ENCODE results near the gene GSN. TPM values are rescaled to one million over a fixed set of nuclear protein-coding genes. Genes with fewer than 3 reads are reported as not detected.

Gene GSN
- total and polyA plus RNA-seq, 9 of the 15 experiments (the other 6 are each of a cell fraction or from before 2014, with no cell fraction given): 0.39 to 16.6 (median 8.2) TPM

GRCh38 chr9:121294151-121294743 is 26.3 kb downstream of the GSN start:
- TF ChIP-seq FOXJ2 (tag; IDR thresholded peaks at IDR 0.05) (no peak), ZKSCAN1 (IDR thresholded peaks at IDR 0.05; ENCODE audit: low read depth, low read length) (no peak), BDP1 (IDR thresholded peaks at IDR 0.05; ENCODE audit: insufficient read depth, insufficient read length) (no peak), CBFA2T2 (conservative IDR thresholded peaks at IDR 0.05) (no peak), ZNF3 (CRISPR knock-in tag; IDR thresholded peaks at IDR 0.05) (no peak), RHOXF2B (CRISPR knock-in tag; conservative IDR thresholded peaks at IDR 0.05) (no peak), MED1 (CRISPR knock-in tag; IDR thresholded peaks at IDR 0.05; ENCODE audit: borderline replicate concordance) (no peak), MCM3 (IDR thresholded peaks at IDR 0.05) (no peak), HDAC1 (IDR thresholded peaks at IDR 0.05) (no peak), ZBTB26 (CRISPR knock-in tag; IDR thresholded peaks at IDR 0.05) (no peak), EP300 (IDR thresholded peaks at IDR 0.05; ENCODE audit: low read length) (no peak), NEUROD1 (IDR thresholded peaks at IDR 0.05; ENCODE audit: borderline replicate concordance, low read depth, low read length, partially characterized antibody) (no peak), NCOA2 (IDR thresholded peaks at IDR 0.05; ENCODE audit: partially characterized antibody in 2 of 2) (no peak), NFXL1 (CRISPR knock-in tag; IDR thresholded peaks at IDR 0.05) (no peak), CBFB (CRISPR knock-in tag; IDR thresholded peaks at IDR 0.05) (no peak), NUFIP1 (IDR thresholded peaks at IDR 0.05; ENCODE audit: partially characterized antibody) (no peak), HMGN3 (IDR thresholded peaks at IDR 0.05; ENCODE audit: borderline replicate concordance, extremely low read depth, insufficient read length, low read depth, low read length) (no peak), MTF1 (CRISPR knock-in tag; IDR thresholded peaks at IDR 0.05; ENCODE audit: borderline replicate concordance) (no peak), FOS (IDR thresholded peaks at IDR 0.05; ENCODE audit: extremely low read depth, insufficient read length) (no peak)
- TF ChIP-seq, protein P1, sequence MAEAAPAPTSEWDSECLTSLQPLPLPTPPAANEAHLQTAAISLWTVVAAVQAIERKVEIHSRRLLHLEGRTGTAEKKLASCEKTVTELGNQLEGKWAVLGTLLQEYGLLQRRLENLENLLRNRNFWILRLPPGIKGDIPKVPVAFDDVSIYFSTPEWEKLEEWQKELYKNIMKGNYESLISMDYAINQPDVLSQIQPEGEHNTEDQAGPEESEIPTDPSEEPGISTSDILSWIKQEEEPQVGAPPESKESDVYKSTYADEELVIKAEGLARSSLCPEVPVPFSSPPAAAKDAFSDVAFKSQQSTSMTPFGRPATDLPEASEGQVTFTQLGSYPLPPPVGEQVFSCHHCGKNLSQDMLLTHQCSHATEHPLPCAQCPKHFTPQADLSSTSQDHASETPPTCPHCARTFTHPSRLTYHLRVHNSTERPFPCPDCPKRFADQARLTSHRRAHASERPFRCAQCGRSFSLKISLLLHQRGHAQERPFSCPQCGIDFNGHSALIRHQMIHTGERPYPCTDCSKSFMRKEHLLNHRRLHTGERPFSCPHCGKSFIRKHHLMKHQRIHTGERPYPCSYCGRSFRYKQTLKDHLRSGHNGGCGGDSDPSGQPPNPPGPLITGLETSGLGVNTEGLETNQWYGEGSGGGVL (CRISPR knock-in tag; IDR thresholded peaks at IDR 0.05): no peak
- FAIRE-seq (no peak), ATAC-seq (no peak), DNase-seq (ENCODE audit: extremely low read depth in 1 of 4, low spot score in 3 of 4) (no peak)
- Histone ChIP-seq H3K4me2 (ENCODE audit: insufficient read depth, low read length) (no peak overlapping the region), H3K36me3 (ENCODE audit: control insufficient read depth, insufficient read depth, low read length) (no peaks in the 10 kb centered on the region), H3K9me3 (replicated peaks; ENCODE audit: control insufficient read depth, insufficient read depth, low read depth, low read length) (no peaks in the 10 kb centered on the region), H4K20me1 (replicated peaks; ENCODE audit: control insufficient read depth, insufficient read depth, low read length) (no peaks in the 10 kb centered on the region), H3K79me2 (ENCODE audit: control insufficient read depth, insufficient read depth, low read length) (no peaks in the 10 kb centered on the region), H3K4me1 (replicated peaks in 1 of 2; ENCODE audit: control insufficient read depth in 2 of 2, insufficient read depth in 2 of 2, low read length in 2 of 2) (peaks cover 15 to 23% of the 10 kb centered on the region in 2 experiments), H3K27ac (ENCODE audit: extremely low read depth, low read depth, low read length) (no peak overlapping the region), H2AFZ (ENCODE audit: low read depth, low read length) (peak overlapping the region; percentile 28), H3K4me3 (no peak overlapping the region), H3K9me1 (ENCODE audit: control insufficient read depth, insufficient read depth, low read length) (no peaks in the 10 kb centered on the region), H3K9ac (ENCODE audit: insufficient read depth in 1 of 2, low read depth in 2 of 2, low read length in 2 of 2) (peak overlapping the region in 1 of 2 experiments; percentile 54; a peak in 2 of 4 replicates), H3K27me3 (ENCODE audit: control insufficient read depth in 2 of 2, insufficient read depth in 2 of 2, low read length in 2 of 2) (no peaks in the 10 kb centered on the region)
- ChIA-PET CTCF (ENCODE audit: low intra/inter-chr PET ratio) (no interaction called here), POLR2A (interaction anchor here (0.7 to 1.1 kb wide), 2 partner anchors 9 to 442 kb away, joined by 3 to 4 read pairs; no protein-coding TSS in a partner anchor)
- 49% methylated on average over 5 of the region's 6 CpGs for WGBS (ENCODE audit: insufficient coverage, low coverage, missing lambda C conversion rate)
- intact Hi-C loops (cut with micrococcal nuclease): no loop called here
- no TSS peak for BruUV-seq (replicated peaks)
- in situ Hi-C loops (cut with MboI): no loop called here

Measured in K562 (cell line).